Measurements from ENCODE around the gene TCEAL3. TPM values are rescaled to one million over a fixed set of nuclear protein-coding genes. Genes with fewer than 3 reads are reported as not detected.
A peak's percentile ranks its signal among the peaks of the same experiment; 100 is the strongest.

Gene TCEAL3
- 10.2 TPM for polyA plus RNA-seq (2013, experiment 1 of 2)
- polyA plus RNA-seq (2013, experiment 2 of 2) = 11.5 TPM

GRCh38 chrX:103607364-103608305 is at the start of gene TCEAL3:
TCEAL3 (plus strand) TSS chrX:103607963; CDS start chrX:103609065, 1,102 bp downstream.
- peak within 1 kb of the TSS; percentile 46 for H3K4me3 ChIP-seq (ENCODE audit: low read length)
- no peak within 1 kb of the TSS for H3K18ac ChIP-seq (ENCODE audit: low read length)
- H2AK5ac ChIP-seq (ENCODE audit: low read length) = no peak within 1 kb of the TSS
- H4K5ac ChIP-seq (ENCODE audit: low read length) = no peak within 1 kb of the TSS
- no peak within 1 kb of the TSS for H2BK120ac ChIP-seq (ENCODE audit: low read depth, low read length)
- no peaks in the 10 kb centered on the region for H3K79me2 ChIP-seq (ENCODE audit: control insufficient read depth, insufficient read depth, low read length)
- H3K4me1 ChIP-seq (ENCODE audit: control insufficient read depth, low read depth, low read length) = no peaks in the 10 kb centered on the region
- no peaks in the 10 kb centered on the region for H3K79me1 ChIP-seq (ENCODE audit: low read length)
- peak within 1 kb of the TSS; percentile 71 for H3K9ac ChIP-seq (ENCODE audit: low read length)
- H3K27ac ChIP-seq (ENCODE audit: low read depth, low read length) = no peak within 1 kb of the TSS
- no peak within 1 kb of the TSS for H3K23ac ChIP-seq (ENCODE audit: low read length)
- H4K8ac ChIP-seq (ENCODE audit: low read depth, low read length) = no peak within 1 kb of the TSS
- no peaks in the 10 kb centered on the region for H3K27me3 ChIP-seq (ENCODE audit: insufficient read depth, low read length, poor library complexity)
- peak within 1 kb of the TSS; percentile 46 for H3K4me2 ChIP-seq (ENCODE audit: low read length)
- H3K56ac ChIP-seq (ENCODE audit: low read length) = peak within 1 kb of the TSS; percentile 54
- no CpG with 5 or more reads among the region's 59 CpGs for WGBS (ENCODE audit: extremely low coverage, insufficient coverage, low lambda C conversion rate)
- H2BK5ac ChIP-seq (ENCODE audit: low read length) = no peak within 1 kb of the TSS
- DNase-seq = peak; percentile 22
- no peak within 1 kb of the TSS for H2BK15ac ChIP-seq (replicated peaks; ENCODE audit: low read depth)
- H3K36me3 ChIP-seq (ENCODE audit: control insufficient read depth, insufficient read depth, low read length) = no peaks in the 10 kb centered on the region
- no peak within 1 kb of the TSS for H3K4ac ChIP-seq (ENCODE audit: low read depth, low read length)

- Histone ChIP-seq H2BK120ac (ENCODE audit: low read depth, low read length) (no peak overlapping the region), H2BK15ac (replicated peaks; ENCODE audit: low read depth) (no peak overlapping the region), H3K27me3 (ENCODE audit: insufficient read depth, low read length, poor library complexity) (no peaks in the 10 kb centered on the region), H3K18ac (ENCODE audit: low read length) (no peak overlapping the region), H3K4me2 (ENCODE audit: low read length) (no peak overlapping the region), H4K5ac (ENCODE audit: low read length) (no peak overlapping the region), H3K36me3 (ENCODE audit: control insufficient read depth, insufficient read depth, low read length) (no peaks in the 10 kb centered on the region), H2BK5ac (ENCODE audit: low read length) (no peak overlapping the region), H3K4me1 (ENCODE audit: control insufficient read depth, low read depth, low read length) (no peaks in the 10 kb centered on the region), H4K8ac (ENCODE audit: low read depth, low read length) (no peak overlapping the region), H3K4ac (ENCODE audit: low read depth, low read length) (no peak overlapping the region), H3K23ac (ENCODE audit: low read length) (no peak overlapping the region), H3K56ac (ENCODE audit: low read length) (no peak overlapping the region), H3K79me1 (ENCODE audit: low read length) (no peaks in the 10 kb centered on the region), H3K9ac (ENCODE audit: low read length) (no peak overlapping the region), H3K4me3 (ENCODE audit: low read length) (no peak overlapping the region), H2AK5ac (ENCODE audit: low read length) (no peak overlapping the region), H3K79me2 (ENCODE audit: control insufficient read depth, insufficient read depth, low read length) (no peaks in the 10 kb centered on the region), H3K27ac (ENCODE audit: low read depth, low read length) (no peak overlapping the region)
- no peak for DNase-seq
- no CpG with 5 or more reads among the region's 1 CpG for WGBS (ENCODE audit: extremely low coverage, insufficient coverage, low lambda C conversion rate)
These were observed 47.5 kb upstream of the TCEAL3 start for GRCh38 chrX:103560256-103560655.

GRCh38 chrX:103562801-103563200 is 45.0 kb upstream of the TCEAL3 start:
- Histone ChIP-seq H4K5ac (ENCODE audit: low read length) (no peak overlapping the region), H3K23ac (ENCODE audit: low read length) (no peak overlapping the region), H3K79me2 (ENCODE audit: control insufficient read depth, insufficient read depth, low read length) (no peaks in the 10 kb centered on the region), H3K4ac (ENCODE audit: low read depth, low read length) (no peak overlapping the region), H3K27me3 (ENCODE audit: insufficient read depth, low read length, poor library complexity) (no peaks in the 10 kb centered on the region), H3K4me3 (ENCODE audit: low read length) (no peak overlapping the region), H3K36me3 (ENCODE audit: control insufficient read depth, insufficient read depth, low read length) (no peaks in the 10 kb centered on the region), H3K27ac (ENCODE audit: low read depth, low read length) (no peak overlapping the region), H4K8ac (ENCODE audit: low read depth, low read length) (no peak overlapping the region), H3K79me1 (ENCODE audit: low read length) (no peaks in the 10 kb centered on the region), H2AK5ac (ENCODE audit: low read length) (no peak overlapping the region), H3K18ac (ENCODE audit: low read length) (no peak overlapping the region), H3K56ac (ENCODE audit: low read length) (no peak overlapping the region), H2BK5ac (ENCODE audit: low read length) (no peak overlapping the region), H3K9ac (ENCODE audit: low read length) (no peak overlapping the region), H2BK120ac (ENCODE audit: low read depth, low read length) (no peak overlapping the region), H3K4me1 (ENCODE audit: control insufficient read depth, low read depth, low read length) (no peaks in the 10 kb centered on the region), H2BK15ac (replicated peaks; ENCODE audit: low read depth) (no peak overlapping the region), H3K4me2 (ENCODE audit: low read length) (no peak overlapping the region)
- WGBS (ENCODE audit: extremely low coverage, insufficient coverage, low lambda C conversion rate) = no CpG with 5 or more reads among the region's 2 CpGs
- DNase-seq = no peak

GRCh38 chrX:103565197-103565596 is 42.6 kb upstream of the TCEAL3 start:
- H3K9ac ChIP-seq (ENCODE audit: low read length) = no peak overlapping the region
- H3K18ac ChIP-seq (ENCODE audit: low read length) = no peak overlapping the region
- no peak overlapping the region for H3K4me3 ChIP-seq (ENCODE audit: low read length)
- H3K27me3 ChIP-seq (ENCODE audit: insufficient read depth, low read length, poor library complexity) = no peaks in the 10 kb centered on the region
- H3K56ac ChIP-seq (ENCODE audit: low read length) = no peak overlapping the region
- H4K8ac ChIP-seq (ENCODE audit: low read depth, low read length) = no peak overlapping the region
- H3K4me1 ChIP-seq (ENCODE audit: control insufficient read depth, low read depth, low read length) = no peaks in the 10 kb centered on the region
- H2BK120ac ChIP-seq (ENCODE audit: low read depth, low read length) = no peak overlapping the region
- no peak overlapping the region for H2AK5ac ChIP-seq (ENCODE audit: low read length)
- H3K23ac ChIP-seq (ENCODE audit: low read length) = no peak overlapping the region
- H3K79me2 ChIP-seq (ENCODE audit: control insufficient read depth, insufficient read depth, low read length) = no peaks in the 10 kb centered on the region
- no peak overlapping the region for H4K5ac ChIP-seq (ENCODE audit: low read length)
- H3K4me2 ChIP-seq (ENCODE audit: low read length) = no peak overlapping the region
- no peak overlapping the region for H2BK5ac ChIP-seq (ENCODE audit: low read length)
- no peak overlapping the region for H2BK15ac ChIP-seq (replicated peaks; ENCODE audit: low read depth)
- no CpG with 5 or more reads among the region's 4 CpGs for WGBS (ENCODE audit: extremely low coverage, insufficient coverage, low lambda C conversion rate)
- H3K4ac ChIP-seq (ENCODE audit: low read depth, low read length) = no peak overlapping the region
- H3K36me3 ChIP-seq (ENCODE audit: control insufficient read depth, insufficient read depth, low read length) = no peaks in the 10 kb centered on the region
- H3K27ac ChIP-seq (ENCODE audit: low read depth, low read length) = no peak overlapping the region
- no peak for DNase-seq
- H3K79me1 ChIP-seq (ENCODE audit: low read length) = no peaks in the 10 kb centered on the region

GRCh38 chrX:103565752-103566151 is 42.0 kb upstream of the TCEAL3 start:
- no peak overlapping the region for H3K18ac ChIP-seq (ENCODE audit: low read length)
- H3K36me3 ChIP-seq (ENCODE audit: control insufficient read depth, insufficient read depth, low read length) = no peaks in the 10 kb centered on the region
- H3K27me3 ChIP-seq (ENCODE audit: insufficient read depth, low read length, poor library complexity) = no peaks in the 10 kb centered on the region
- no peak overlapping the region for H3K56ac ChIP-seq (ENCODE audit: low read length)
- no peak overlapping the region for H2BK15ac ChIP-seq (replicated peaks; ENCODE audit: low read depth)
- H2BK5ac ChIP-seq (ENCODE audit: low read length) = no peak overlapping the region
- H4K8ac ChIP-seq (ENCODE audit: low read depth, low read length) = no peak overlapping the region
- WGBS (ENCODE audit: extremely low coverage, insufficient coverage, low lambda C conversion rate) = no CpG with 5 or more reads among the region's 1 CpG
- H3K4ac ChIP-seq (ENCODE audit: low read depth, low read length) = no peak overlapping the region
- H3K4me2 ChIP-seq (ENCODE audit: low read length) = no peak overlapping the region
- no peak overlapping the region for H2BK120ac ChIP-seq (ENCODE audit: low read depth, low read length)
- no peaks in the 10 kb centered on the region for H3K79me2 ChIP-seq (ENCODE audit: control insufficient read depth, insufficient read depth, low read length)
- H3K79me1 ChIP-seq (ENCODE audit: low read length) = no peaks in the 10 kb centered on the region
- no peak overlapping the region for H3K9ac ChIP-seq (ENCODE audit: low read length)
- no peak overlapping the region for H3K4me3 ChIP-seq (ENCODE audit: low read length)
- DNase-seq = no peak
- no peak overlapping the region for H2AK5ac ChIP-seq (ENCODE audit: low read length)
- H3K23ac ChIP-seq (ENCODE audit: low read length) = no peak overlapping the region
- no peak overlapping the region for H3K27ac ChIP-seq (ENCODE audit: low read depth, low read length)
- no peak overlapping the region for H4K5ac ChIP-seq (ENCODE audit: low read length)
- H3K4me1 ChIP-seq (ENCODE audit: control insufficient read depth, low read depth, low read length) = no peaks in the 10 kb centered on the region

Measured in mesendoderm (in vitro differentiated cells).